Measurements from ENCODE around the gene SETDB2. TPM values are rescaled to one million over a fixed set of nuclear protein-coding genes. Genes with fewer than 3 reads are reported as not detected.

Gene SETDB2
- total and polyA plus RNA-seq, 2 of the 4 experiments (the other 2 are of a cell fraction): 4.3 to 5.7 TPM

GRCh38 chr13:49448753-49449152, 4.7 kb downstream of the SETDB2 start:
- ChIA-PET POLR2A (ENCODE audit: unreplicated experiment) (no interaction called here), CTCF (interaction anchor here (0.6 to 1.3 kb wide), 3 partner anchors 54 to 154 kb away, joined by 3 read pairs; no protein-coding TSS in a partner anchor)
- Histone ChIP-seq H4K91ac (ENCODE audit: insufficient read depth, low read depth, low read length) (no peak overlapping the region), H3K9me1 (ENCODE audit: insufficient read depth, low read length) (no peaks in the 10 kb centered on the region), H2AK9ac (replicated peaks; ENCODE audit: low read depth, low read length, poor library complexity) (no peak overlapping the region), H3K27ac (ENCODE audit: insufficient read depth, low read length) (no peak overlapping the region), H3K9me3 (ENCODE audit: control insufficient read depth, insufficient read depth, low read length) (no peaks in the 10 kb centered on the region), H3K4me1 (ENCODE audit: control insufficient read depth, insufficient read depth, low read length) (peaks cover 6% of the 10 kb centered on the region), H3K36me3 (ENCODE audit: control insufficient read depth, insufficient read depth, low read length) (no peaks in the 10 kb centered on the region), H2AK5ac (ENCODE audit: low read depth, low read length) (no peak overlapping the region), H2BK15ac (ENCODE audit: low read depth, low read length) (no peak overlapping the region), H3K27me3 (ENCODE audit: control insufficient read depth, insufficient read depth, low read length) (no peaks in the 10 kb centered on the region), H3K4ac (ENCODE audit: low read depth, low read length) (peak overlapping the region; percentile 16; the same call in 1 of the 2 replicates), H3K18ac (ENCODE audit: low read depth, low read length) (no peak overlapping the region), H2BK20ac (ENCODE audit: low read depth, low read length) (no peak overlapping the region), H3K4me2 (ENCODE audit: low read depth, low read length) (0 out of 2 replicates have a peak overlapping the region, but pooled peaks have one; percentile 11), H2BK120ac (ENCODE audit: low read depth, low read length) (no peak overlapping the region), H3K9ac (ENCODE audit: low read depth, low read length) (no peak overlapping the region), H4K8ac (ENCODE audit: low read depth in 2 of 2, low read length in 2 of 2) (peak overlapping the region in 1 of 2 experiments; percentile 53; a peak in 1 of 4 replicates), H2BK5ac (ENCODE audit: low read depth, low read length, poor library complexity, severe bottlenecking) (peak overlapping the region; percentile 64), H3K23ac (ENCODE audit: low read depth, low read length) (no peak overlapping the region), H4K20me1 (ENCODE audit: insufficient read depth, low read length) (no peaks in the 10 kb centered on the region), H3K79me1 (ENCODE audit: low read depth in 1 of 2, low read length in 2 of 2) (peaks cover 18 to 40% of the 10 kb centered on the region in 2 experiments), H2AFZ (replicated peaks; ENCODE audit: low read length, poor library complexity) (no peak overlapping the region), H4K5ac (ENCODE audit: low read depth, low read length) (no peak overlapping the region), H3K4me3 (ENCODE audit: insufficient read depth, low read depth, low read length) (no peak overlapping the region), H3K56ac (ENCODE audit: extremely low read depth, insufficient read depth, low read length) (no peak overlapping the region), H3K14ac (replicated peaks; ENCODE audit: low read depth, low read length) (no peak overlapping the region)
- dilution Hi-C loops (cut with HindIII; ENCODE audit: low sequenced_read_pairs, unreplicated experiment) (no loop called here), intact Hi-C loops (cut with micrococcal nuclease) (no loop called here), in situ Hi-C loops (cut with MboI; ENCODE audit: low sequenced_read_pairs) (no loop called here)
- no peak for TF ChIP-seq NFE2L2 (IDR thresholded peaks at IDR 0.05; ENCODE audit: low read depth, low read length)
- TF ChIP-seq SMC3 (IDR thresholded peaks at IDR 0.05; ENCODE audit: low read depth, low read length): no peak
- TF ChIP-seq CHD1 (IDR thresholded peaks at IDR 0.05; ENCODE audit: low read depth, low read length): no peak
- peak; percentile 40 for TF ChIP-seq MAFK (IDR thresholded peaks at IDR 0.05; ENCODE audit: low read depth, low read length)
- TF ChIP-seq MAZ (IDR thresholded peaks at IDR 0.05; ENCODE audit: borderline replicate concordance, low read depth, low read length): no peak
- no TSS peak for BruUV-seq (replicated peaks)
- DNase-seq: no peak
- no CpG with 5 or more reads among the region's 2 CpGs for WGBS, 2 experiments (ENCODE audit: extremely low coverage in 2 of 2, insufficient read length in 1 of 2)
- ATAC-seq (ENCODE audit: low read depth): no peak

Data from IMR-90 (cell line).